ENCODE measurements around the gene CFAP70.

GRCh38 chr10:73219384-73219783 lies 139.3 kb downstream of the CFAP70 start:
- TF ChIP-seq, protein P1, sequence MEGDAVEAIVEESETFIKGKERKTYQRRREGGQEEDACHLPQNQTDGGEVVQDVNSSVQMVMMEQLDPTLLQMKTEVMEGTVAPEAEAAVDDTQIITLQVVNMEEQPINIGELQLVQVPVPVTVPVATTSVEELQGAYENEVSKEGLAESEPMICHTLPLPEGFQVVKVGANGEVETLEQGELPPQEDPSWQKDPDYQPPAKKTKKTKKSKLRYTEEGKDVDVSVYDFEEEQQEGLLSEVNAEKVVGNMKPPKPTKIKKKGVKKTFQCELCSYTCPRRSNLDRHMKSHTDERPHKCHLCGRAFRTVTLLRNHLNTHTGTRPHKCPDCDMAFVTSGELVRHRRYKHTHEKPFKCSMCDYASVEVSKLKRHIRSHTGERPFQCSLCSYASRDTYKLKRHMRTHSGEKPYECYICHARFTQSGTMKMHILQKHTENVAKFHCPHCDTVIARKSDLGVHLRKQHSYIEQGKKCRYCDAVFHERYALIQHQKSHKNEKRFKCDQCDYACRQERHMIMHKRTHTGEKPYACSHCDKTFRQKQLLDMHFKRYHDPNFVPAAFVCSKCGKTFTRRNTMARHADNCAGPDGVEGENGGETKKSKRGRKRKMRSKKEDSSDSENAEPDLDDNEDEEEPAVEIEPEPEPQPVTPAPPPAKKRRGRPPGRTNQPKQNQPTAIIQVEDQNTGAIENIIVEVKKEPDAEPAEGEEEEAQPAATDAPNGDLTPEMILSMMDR (IDR thresholded peaks at IDR 0.05), result no peak
- TF ChIP-seq POLR2A (IDR thresholded peaks at IDR 0.05) (no peak), EP300 (IDR thresholded peaks at IDR 0.05) (no peak)
